ENCODE data around the gene RAP2A.
A peak's percentile ranks its signal among the peaks of the same experiment; 100 is the strongest.

The RAP2A gene

GRCh38 chr13:97448503-97449251, 14.7 kb downstream of the RAP2A start:
- DNase-seq (ENCODE audit: low read depth): no peak

GRCh38 chr13:97454699-97455098, 20.7 kb downstream of the RAP2A start:
- DNase-seq (ENCODE audit: low read depth): no peak

GRCh38 chr13:97456047-97456446, 22.1 kb downstream of the RAP2A start:
- no peak for DNase-seq (ENCODE audit: low read depth)

GRCh38 chr13:97459215-97459777, 25.3 kb downstream of the RAP2A start:
- no peak for DNase-seq (ENCODE audit: low read depth)

DNA sequence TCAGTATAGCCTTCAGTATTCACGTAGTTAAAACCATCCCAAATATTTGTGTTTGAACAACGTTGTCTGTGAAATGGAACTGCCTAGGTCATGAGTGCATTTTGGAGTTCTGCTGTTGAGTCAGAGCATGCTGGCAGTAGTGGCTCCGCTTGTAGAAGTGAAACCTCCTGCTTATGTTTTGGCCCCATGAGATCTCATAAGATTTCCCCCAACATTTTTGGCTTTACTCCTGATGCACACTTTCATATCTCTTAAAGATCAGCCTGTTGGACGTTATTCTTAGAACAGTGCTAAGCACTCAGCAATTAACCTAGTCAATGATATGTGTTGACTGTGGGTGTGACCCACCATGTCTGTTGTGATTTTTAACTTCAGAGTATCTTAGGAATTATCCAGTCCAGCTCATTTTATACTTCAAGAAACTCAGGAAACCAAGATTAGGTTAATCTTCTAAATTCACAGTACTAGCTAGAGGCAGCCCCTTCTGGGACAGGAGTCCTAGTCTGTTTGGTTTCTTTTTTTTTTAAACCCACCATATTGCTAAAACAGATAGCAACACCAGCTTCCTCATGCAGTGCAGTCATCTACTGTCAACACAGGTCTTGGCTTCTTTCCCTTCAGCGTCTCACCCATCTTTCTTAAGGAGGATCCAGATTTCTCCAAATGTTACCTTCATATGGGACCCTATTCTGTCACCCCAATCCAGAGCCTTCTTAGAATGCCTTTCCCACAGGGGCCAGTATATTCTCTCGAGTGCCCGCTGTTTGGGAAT, 26.2 kb downstream of the RAP2A start:
- DNase-seq (ENCODE audit: low read depth): peak; percentile 49

- no peak for DNase-seq (ENCODE audit: low read depth)
Measured at GRCh38 chr13:97460853-97461252, 26.9 kb downstream of the RAP2A start.

DNA sequence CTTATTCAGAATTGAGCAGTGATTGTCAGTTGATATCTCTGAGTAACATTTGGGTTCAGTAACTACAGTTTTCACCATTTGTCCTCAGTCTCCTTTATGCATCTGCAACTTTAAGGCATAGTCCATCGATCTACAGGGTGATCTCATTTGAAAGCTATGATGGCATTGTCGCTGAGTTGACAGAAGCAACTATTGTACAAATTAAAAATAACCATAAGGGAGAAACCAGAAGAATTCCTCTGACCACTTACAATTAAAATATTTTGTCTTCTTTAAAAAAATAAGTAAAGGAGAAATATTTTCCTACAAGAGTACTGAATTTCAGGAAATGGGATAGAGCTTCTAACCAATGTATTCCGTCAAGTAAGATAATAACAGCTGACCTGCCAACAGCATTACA, 30.6 kb downstream of the RAP2A start:
- DNase-seq (ENCODE audit: low read depth): no peak

DNA sequence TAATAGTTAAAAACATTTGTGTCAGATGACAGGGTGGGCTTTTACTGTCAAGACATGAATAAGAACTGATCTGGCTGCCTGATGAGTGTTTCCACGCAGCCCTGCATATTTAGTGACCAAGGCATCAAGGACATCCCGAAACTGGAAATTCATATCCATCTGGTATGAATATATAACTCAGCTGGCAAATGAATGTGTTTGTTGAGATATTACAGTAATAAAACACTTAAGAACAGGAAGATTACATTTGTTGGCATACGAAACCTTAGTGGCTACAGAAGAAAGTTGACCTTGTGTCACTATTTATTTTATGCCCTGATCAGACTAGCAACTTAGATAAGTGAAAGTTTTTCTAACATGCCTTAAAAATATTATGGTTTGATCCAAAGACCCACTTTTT, 32.8 kb downstream of the RAP2A start:
- no peak for DNase-seq (ENCODE audit: low read depth)

- no peak for DNase-seq (ENCODE audit: low read depth)
Measured at GRCh38 chr13:97468331-97468730, 34.4 kb downstream of the RAP2A start.

- no peak for DNase-seq (ENCODE audit: low read depth)
Measured at GRCh38 chr13:97471711-97472110, 37.7 kb downstream of the RAP2A start.

GRCh38 chr13:97474349-97474980, 40.5 kb downstream of the RAP2A start:
- DNase-seq (ENCODE audit: low read depth): no peak

DNA sequence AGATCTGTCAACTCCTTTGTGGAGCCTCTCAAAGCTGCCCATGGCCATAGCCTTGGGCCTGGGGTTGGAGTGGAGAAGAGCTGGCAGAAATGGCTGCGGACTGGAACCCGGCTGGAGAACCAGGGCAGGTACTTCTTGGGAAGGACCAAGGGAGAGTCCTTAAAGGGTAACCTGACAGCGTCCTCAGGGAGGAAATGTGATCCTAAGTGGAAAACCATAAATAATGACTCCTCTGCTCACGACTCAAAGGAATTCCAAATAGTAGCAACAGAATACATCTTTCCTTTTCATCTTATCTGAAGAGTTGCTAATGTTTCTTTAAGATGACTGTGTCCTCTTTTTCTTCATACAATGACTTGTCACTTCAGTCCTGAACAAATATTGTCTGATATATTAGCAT, 41.0 kb downstream of the RAP2A start:
- no peak for DNase-seq (ENCODE audit: low read depth)

DNA sequence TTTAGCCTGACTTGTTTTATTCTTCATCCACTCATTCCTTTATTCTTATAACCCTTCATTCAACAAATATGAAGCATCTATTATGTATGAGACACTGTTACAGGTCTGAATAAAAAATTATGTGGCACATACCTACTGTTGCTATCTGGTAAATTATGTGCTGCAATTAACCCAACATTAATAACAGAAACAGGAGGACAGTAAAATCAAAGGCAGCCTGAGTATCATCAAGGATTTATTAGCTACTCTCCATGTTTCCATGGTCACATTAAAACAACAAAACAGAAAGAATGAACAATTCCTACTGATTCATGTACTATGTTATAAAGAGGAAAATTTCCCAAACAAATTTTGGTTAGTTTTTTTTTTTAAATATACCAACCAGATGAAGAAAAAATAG, 43.9 kb downstream of the RAP2A start:
- DNase-seq (ENCODE audit: low read depth): no peak

DNA sequence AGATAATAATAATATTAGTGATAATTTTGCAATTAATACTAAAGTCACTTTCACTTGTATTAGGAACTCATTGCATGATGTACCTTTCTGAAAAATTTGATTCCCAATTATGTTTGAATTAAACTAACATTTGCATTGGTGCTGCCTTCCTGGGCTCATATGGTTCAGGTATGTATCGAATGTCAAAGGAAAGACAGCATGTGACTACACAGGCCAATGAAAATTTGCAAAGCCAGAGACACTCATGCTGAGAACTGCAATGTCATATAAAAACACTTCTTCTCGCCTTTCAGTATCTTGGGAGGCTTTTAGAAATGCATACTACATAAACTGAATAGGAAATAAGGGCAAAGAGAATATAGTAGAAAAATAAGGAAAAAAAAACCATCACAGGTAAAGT, 44.3 kb downstream of the RAP2A start:
- DNase-seq (ENCODE audit: low read depth): no peak

- DNase-seq (ENCODE audit: low read depth): no peak
Measured at GRCh38 chr13:97483465-97483864, 49.5 kb downstream of the RAP2A start.

GRCh38 chr13:97484301-97484700, 50.3 kb downstream of the RAP2A start:
- no peak for DNase-seq (ENCODE audit: low read depth)

DNA sequence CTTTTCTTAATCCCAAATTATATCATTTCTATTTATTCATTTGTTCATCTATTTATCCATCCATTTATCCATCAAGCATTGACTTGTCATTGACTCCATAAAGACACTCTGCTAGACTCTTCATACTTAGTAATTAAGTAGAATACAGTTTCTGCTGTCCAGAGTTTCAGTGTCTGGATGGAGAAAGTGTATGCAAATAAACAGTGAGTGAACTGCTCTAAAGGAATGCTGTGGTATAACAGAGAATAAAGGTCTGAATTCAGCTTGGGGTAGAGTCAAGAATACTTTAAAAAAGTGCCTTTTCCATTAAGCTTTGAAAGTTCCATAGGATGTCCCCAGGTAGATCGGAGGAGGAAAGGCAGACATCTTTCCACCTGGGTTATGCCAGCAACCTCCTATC, 51.4 kb downstream of the RAP2A start:
- DNase-seq (ENCODE audit: low read depth): no peak

DNA sequence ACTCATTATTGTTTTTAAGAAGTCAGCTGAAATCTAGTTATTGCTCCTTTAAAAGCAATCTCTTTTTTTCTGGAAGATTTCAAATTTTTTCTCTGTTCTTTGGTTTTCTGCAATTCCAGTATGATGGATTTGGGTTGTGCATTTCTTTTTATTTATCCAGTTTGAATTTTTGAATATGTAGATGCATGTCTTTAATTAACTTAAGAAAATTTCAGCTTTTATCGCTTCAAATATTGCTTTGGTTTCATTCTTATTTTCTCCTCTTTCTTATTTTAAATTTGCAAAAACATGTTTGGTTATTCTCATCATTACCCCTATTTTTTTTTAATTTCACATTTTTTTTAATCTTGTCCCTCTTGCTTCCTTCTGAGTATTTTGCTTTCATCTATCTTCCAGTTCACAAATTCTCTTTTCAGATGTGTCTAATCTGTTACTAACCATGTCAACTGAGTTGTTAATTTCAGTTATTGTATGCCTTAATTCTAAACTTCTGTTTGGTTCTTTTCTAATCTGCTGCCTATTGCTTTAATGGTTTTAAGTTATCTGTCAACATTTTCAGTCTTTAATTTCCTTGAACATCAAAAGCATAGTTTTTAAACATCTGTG, 56.8 kb downstream of the RAP2A start:
- DNase-seq (ENCODE audit: low read depth): no peak

DNA sequence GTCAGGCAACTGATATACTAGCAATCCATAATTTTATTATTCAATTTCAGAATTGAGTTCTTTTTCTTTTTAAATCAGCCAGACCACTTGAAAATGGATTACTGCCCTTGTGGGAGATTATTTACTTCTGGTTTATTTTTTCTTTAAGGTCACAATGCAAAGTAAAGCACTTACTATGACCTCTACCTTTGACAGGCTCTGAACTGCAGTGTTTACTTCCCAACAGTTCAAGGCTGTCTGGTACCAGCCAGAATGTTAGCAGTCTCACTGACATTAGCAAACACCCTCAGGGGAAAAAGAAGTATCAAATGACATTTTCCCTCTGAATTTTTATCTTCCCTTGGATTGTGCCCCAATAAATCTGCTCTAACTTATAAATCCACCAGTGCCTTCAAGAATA, 57.5 kb downstream of the RAP2A start:
- no peak for DNase-seq (ENCODE audit: low read depth)

DNA sequence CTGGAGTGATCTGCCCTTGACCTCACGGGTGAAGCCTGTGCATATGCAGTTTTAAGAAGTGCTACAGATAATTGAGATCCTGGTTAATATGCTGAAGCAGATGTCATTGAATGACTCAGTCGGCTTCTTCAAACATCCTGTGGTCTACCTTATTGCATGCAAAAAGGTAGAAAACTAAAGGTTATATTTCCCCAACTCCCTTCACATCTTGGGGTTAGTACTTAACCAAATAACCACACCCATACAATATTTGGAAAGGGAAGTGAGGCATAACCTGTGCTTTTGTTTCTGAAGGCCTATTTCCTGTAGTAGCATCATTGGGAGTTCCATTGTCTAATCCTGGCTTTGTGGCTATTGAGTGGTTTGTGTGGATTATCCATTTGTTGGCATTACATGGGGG, 58.3 kb downstream of the RAP2A start:
- DNase-seq (ENCODE audit: low read depth): no peak

GRCh38 chr13:97492684-97493371, 58.9 kb downstream of the RAP2A start:
- no peak for DNase-seq (ENCODE audit: low read depth)

GRCh38 chr13:97493456-97493855, 59.5 kb downstream of the RAP2A start:
- no peak for DNase-seq (ENCODE audit: low read depth)
